ENCODE data around the gene SGIP1. TPM values are rescaled to one million over a fixed set of nuclear protein-coding genes. Genes with fewer than 3 reads are reported as not detected.

Gene SGIP1
- 13.5 TPM for polyA plus RNA-seq (2013, experiment 1 of 2; ENCODE audit: insufficient read length)
- polyA plus RNA-seq (2013, experiment 2 of 2; ENCODE audit: insufficient read length), result 13.7 TPM

GRCh38 chr1:66533804-66534740, at the start of gene SGIP1:
Gene SGIP1, plus strand, starts transcription at chr1:66534153. Its CDS starts 206 bp downstream, at chr1:66534359.
- DNase-seq, result peak; percentile 66

- DNase-seq, result peak; percentile 65
Observed at GRCh38 chr1:66489151-66489550, 44.8 kb upstream of the SGIP1 start.

GRCh38 chr1:66489972-66490601, 43.9 kb upstream of the SGIP1 start:
- peak; percentile 19 for DNase-seq

- no peak for DNase-seq
Observed at GRCh38 chr1:66490816-66491215, 43.1 kb upstream of the SGIP1 start.

- peak; percentile 35 for DNase-seq
Observed at GRCh38 chr1:66492424-66492823, 41.5 kb upstream of the SGIP1 start.

- peak; percentile 78 for DNase-seq
Observed at GRCh38 chr1:66493731-66494130, 40.2 kb upstream of the SGIP1 start.

GRCh38 chr1:66494482-66494881, 39.5 kb upstream of the SGIP1 start:
- DNase-seq, result no peak

GRCh38 chr1:66495495-66495894, 38.5 kb upstream of the SGIP1 start:
- peak; percentile 91 for DNase-seq

GRCh38 chr1:66497910-66498309, 36.0 kb upstream of the SGIP1 start:
- no peak for DNase-seq

GRCh38 chr1:66500301-66500700, 33.7 kb upstream of the SGIP1 start:
- DNase-seq, result no peak

- no peak for DNase-seq
Observed at GRCh38 chr1:66502086-66502485, 31.9 kb upstream of the SGIP1 start.

GRCh38 chr1:66503841-66504470, 30.0 kb upstream of the SGIP1 start:
- DNase-seq, result peak; percentile 74

- peak; percentile 78 for DNase-seq
Observed at GRCh38 chr1:66505671-66506392, 28.1 kb upstream of the SGIP1 start.

GRCh38 chr1:66506393-66506687, 27.6 kb upstream of the SGIP1 start:
- DNase-seq, result no peak

- no peak for DNase-seq
Observed at GRCh38 chr1:66506991-66507390, 27.0 kb upstream of the SGIP1 start.

- no peak for DNase-seq
Observed at GRCh38 chr1:66510407-66510806, 23.5 kb upstream of the SGIP1 start.

- no peak for DNase-seq
Observed at GRCh38 chr1:66511118-66511517, 22.8 kb upstream of the SGIP1 start.

- DNase-seq, result no peak
Observed at GRCh38 chr1:66517959-66518358, 16.0 kb upstream of the SGIP1 start.

- no peak for DNase-seq
Observed at GRCh38 chr1:66518654-66519053, 15.3 kb upstream of the SGIP1 start.

GRCh38 chr1:66519992-66520391, 14.0 kb upstream of the SGIP1 start:
- no peak for DNase-seq

- DNase-seq, result no peak
Observed at GRCh38 chr1:66520655-66521054, 13.3 kb upstream of the SGIP1 start.

- DNase-seq, result peak; percentile 84
Observed at GRCh38 chr1:66521721-66522365, 12.1 kb upstream of the SGIP1 start.

Data from fibroblast of skin of abdomen (primary cell).